ENCODE data around the gene TOMM70.

DNA sequence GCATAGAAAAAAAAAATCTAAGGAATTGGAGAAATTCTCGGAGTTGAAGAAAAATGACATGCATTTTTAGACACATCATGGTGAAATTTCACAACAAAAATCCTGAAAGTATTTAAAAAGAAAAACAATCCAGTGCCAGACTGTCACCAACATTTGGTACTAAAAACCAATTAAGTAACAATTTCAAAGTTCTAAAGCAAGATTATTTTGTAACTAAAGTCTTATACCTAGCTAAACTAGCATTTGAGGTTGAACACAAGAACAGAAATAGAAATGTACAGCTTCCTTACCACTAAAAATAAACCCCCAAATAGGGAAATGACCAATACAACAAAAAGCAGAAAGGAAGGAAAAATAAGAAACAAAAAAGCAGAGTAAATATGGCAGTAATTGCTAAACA, 11.9 kb downstream of the TOMM70 start:
- no peak for TF ChIP-seq POLR2AphosphoS5 (IDR thresholded peaks at IDR 0.05; ENCODE audit: low read depth, low read length)
- no peak for TF ChIP-seq POLR2A (IDR thresholded peaks at IDR 0.05; ENCODE audit: low read depth, low read length)
- no peak for TF ChIP-seq SPI1 (IDR thresholded peaks at IDR 0.05; ENCODE audit: low read depth, low read length)
- TF ChIP-seq TAF1 (IDR thresholded peaks at IDR 0.05; ENCODE audit: low read depth, low read length): no peak

All from GM12891 (cell line).